Daoy (cell line): ENCODE results near the gene NGEF. TPM values are rescaled to one million over a fixed set of nuclear protein-coding genes. Genes with fewer than 3 reads are reported as not detected.

Source experiments
- DNase-seq: peaks from one replicate; pipeline ENCODE4 v3.0.0-alpha.2; 2015; ENCODE audit warnings: low read depth
- total RNA-seq: library from RNA; depleted of rRNA; stranded (reverse); fragments of >200 nt; shearing (Covaris generic); gene quantifications from 2 replicates; pipeline ENCODE4 v1.2.3, GENCODE V29; 2014

The NGEF gene
- total RNA-seq, 1 experiment from 2014 or later, result 0.17 TPM

GRCh38 chr2:233042549-233042948 is 29.5 kb upstream of the NGEF start:
- no peak for DNase-seq

GRCh38 chr2:233041722-233042323 is 28.8 kb upstream of the NGEF start:
- DNase-seq, result no peak

- DNase-seq, result no peak
Observed at GRCh38 chr2:233040571-233040970, 27.5 kb upstream of the NGEF start.

GRCh38 chr2:233039846-233040530 is 26.9 kb upstream of the NGEF start:
- no peak for DNase-seq

GRCh38 chr2:233039212-233039845 is 26.3 kb upstream of the NGEF start:
- DNase-seq, result no peak

GRCh38 chr2:233037078-233037477 is 24.0 kb upstream of the NGEF start:
- DNase-seq, result no peak

- DNase-seq, result no peak
Observed at GRCh38 chr2:233036162-233036838, 23.2 kb upstream of the NGEF start.

- no peak for DNase-seq
Observed at GRCh38 chr2:233035426-233036161, 22.5 kb upstream of the NGEF start.

- no peak for DNase-seq
Observed at GRCh38 chr2:233034091-233034882, 21.2 kb upstream of the NGEF start.

GRCh38 chr2:233033672-233034071 is 20.6 kb upstream of the NGEF start:
- peak; percentile 37 for DNase-seq

GRCh38 chr2:233032551-233033320 is 19.7 kb upstream of the NGEF start, which contains the start of gene NEU2:
Gene NEU2 (plus strand): TSS chr2:233032672. CDS start chr2:233032672, 0 bp downstream.
- DNase-seq, result no peak

GRCh38 chr2:233031556-233032500 is 18.8 kb upstream of the NGEF start:
- no peak for DNase-seq

- peak; percentile 41 for DNase-seq
Observed at GRCh38 chr2:233029321-233029720, 16.3 kb upstream of the NGEF start.

- peak; percentile 63 for DNase-seq
Observed at GRCh38 chr2:233026198-233026813, 13.2 kb upstream of the NGEF start.

GRCh38 chr2:233025706-233026105 is 12.7 kb upstream of the NGEF start:
- no peak for DNase-seq

- no peak for DNase-seq
Observed at GRCh38 chr2:233023761-233024410, 10.8 kb upstream of the NGEF start.

GRCh38 chr2:233023007-233023760 is 10.1 kb upstream of the NGEF start:
- no peak for DNase-seq
